Neural progenitor cell (in vitro differentiated cells): ENCODE results near the gene SMARCA4.

Source experiments
- EZH2 ChIP-seq: fragments of 200-600 bp; sonication (generic); IDR thresholded peaks from 2 replicates; pipeline ENCODE4 v1.6.1; 2017; ENCODE audit warnings: antibody characterized with exemption, mild to moderate bottlenecking, moderate library complexity
- TF ChIP-seq, protein P1 (sequence below): fragments of 200-600 bp; sonication (generic); IDR thresholded peaks from 2 replicates; pipeline ENCODE4 v1.5.1; 2017; ENCODE audit warnings: antibody characterized with exemption, mild to moderate bottlenecking

DNA sequence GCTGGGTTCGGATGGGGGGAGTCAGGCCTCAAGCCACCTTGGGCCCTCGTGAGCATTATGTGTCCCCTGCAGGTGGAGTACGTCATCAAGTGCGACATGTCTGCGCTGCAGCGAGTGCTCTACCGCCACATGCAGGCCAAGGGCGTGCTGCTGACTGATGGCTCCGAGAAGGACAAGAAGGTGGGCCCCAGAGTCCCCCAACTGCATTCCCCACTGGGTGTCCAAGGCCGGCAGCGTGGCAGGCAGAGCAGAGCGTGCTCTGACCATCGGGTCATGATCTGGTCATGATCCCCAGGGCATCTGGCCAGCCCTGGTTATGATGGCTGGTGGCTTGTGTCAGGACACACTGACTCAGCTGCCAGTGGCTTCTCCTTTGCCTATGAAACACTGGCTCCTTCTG, 63.4 kb downstream of the SMARCA4 start:
- TF ChIP-seq, protein P1, sequence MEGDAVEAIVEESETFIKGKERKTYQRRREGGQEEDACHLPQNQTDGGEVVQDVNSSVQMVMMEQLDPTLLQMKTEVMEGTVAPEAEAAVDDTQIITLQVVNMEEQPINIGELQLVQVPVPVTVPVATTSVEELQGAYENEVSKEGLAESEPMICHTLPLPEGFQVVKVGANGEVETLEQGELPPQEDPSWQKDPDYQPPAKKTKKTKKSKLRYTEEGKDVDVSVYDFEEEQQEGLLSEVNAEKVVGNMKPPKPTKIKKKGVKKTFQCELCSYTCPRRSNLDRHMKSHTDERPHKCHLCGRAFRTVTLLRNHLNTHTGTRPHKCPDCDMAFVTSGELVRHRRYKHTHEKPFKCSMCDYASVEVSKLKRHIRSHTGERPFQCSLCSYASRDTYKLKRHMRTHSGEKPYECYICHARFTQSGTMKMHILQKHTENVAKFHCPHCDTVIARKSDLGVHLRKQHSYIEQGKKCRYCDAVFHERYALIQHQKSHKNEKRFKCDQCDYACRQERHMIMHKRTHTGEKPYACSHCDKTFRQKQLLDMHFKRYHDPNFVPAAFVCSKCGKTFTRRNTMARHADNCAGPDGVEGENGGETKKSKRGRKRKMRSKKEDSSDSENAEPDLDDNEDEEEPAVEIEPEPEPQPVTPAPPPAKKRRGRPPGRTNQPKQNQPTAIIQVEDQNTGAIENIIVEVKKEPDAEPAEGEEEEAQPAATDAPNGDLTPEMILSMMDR, result no peak
- TF ChIP-seq EZH2, result no peak
